ENCODE measurements around the gene MEIOB.
A peak's percentile ranks its signal among the peaks of the same experiment; 100 is the strongest.

The MEIOB gene

DNA sequence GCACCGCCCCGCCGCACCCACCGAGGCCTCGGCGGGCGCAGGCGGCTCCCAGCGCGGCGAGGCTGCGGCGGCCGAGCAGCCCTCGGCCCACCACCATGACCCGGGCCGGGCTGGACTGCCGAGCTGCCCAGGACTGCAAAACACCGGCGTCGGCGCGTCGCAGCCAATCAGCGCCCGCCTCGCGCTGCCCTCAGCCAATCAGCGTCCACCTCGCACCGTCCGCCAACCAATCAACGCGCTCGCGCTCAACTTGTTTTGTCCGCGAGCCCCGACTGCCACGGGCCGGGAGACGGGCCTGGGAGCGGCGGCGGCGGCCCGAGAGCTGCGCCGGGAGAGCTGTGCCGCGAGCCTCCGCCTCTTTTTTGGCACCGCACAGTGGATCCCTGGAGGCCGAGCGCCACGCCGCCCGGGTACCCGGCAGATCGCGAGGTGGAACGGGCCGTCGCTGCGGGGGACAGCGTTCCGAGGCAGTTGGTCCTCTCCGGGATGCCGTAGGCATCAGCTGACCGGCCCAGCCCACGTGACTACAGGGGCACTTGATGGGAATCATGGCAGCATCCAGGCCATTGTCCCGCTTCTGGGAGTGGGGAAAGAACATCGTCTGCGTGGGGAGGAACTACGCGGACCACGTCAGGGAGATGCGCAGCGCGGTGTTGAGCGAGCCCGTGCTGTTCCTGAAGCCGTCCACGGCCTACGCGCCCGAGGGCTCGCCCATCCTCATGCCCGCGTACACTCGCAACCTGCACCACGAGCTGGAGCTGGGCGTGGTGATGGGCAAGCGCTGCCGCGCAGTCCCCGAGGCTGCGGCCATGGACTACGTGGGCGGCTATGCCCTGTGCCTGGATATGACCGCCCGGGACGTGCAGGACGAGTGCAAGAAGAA is 45.0 kb downstream of the MEIOB start, which contains the start of the genes FAHD1 and HAGH:
FAHD1 (plus strand) TSS at position 516 of the 883 bp plus-strand sequence; CDS start at position 549, 33 bp downstream.
HAGH (minus strand) TSS at position 135 of the 883 bp plus-strand sequence; CDS start at position 97, 38 bp downstream.
- peak; percentile 86 for DNase-seq

DNA sequence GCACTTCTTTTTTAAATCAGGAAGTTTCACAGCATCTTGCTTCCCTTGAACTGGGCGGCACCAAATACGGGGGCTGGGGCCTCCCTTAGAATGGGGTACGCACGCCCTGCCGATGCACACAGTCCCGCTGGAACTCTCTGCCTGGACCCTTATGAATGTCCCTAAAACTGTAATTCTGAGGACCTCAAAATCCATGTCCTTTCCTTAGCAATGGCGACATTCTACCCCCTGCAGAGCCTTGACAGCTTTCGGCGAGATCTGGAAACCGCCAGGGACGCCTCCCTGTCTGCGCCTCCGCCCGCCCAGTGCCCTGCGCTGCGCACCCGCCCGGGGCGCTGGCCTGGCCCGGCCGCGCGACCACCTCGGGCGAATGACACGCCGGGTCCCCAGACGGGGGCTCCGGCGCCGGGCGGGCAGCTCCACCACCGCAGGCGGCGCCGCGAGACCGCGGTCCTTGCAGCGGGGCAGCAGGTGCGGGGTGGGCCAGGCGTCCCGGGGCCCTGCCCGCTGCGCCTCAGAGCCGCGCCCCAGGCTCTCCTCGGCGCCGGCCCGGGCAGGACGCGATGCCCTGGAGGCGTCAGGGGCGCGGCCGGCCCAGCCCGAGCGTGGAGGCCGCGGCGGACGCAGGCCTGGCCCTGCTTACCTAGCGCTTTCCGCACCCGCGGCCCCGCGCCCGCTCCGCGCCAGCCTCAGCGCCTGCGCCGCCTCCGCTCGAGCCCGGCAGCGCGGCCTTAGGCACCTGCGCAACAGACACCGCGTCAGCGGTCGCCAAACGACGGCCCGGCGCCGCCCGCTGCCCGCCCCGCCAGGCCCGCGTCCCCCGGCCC is 45.9 kb downstream of the MEIOB start:
- peak; percentile 65 for DNase-seq

DNA sequence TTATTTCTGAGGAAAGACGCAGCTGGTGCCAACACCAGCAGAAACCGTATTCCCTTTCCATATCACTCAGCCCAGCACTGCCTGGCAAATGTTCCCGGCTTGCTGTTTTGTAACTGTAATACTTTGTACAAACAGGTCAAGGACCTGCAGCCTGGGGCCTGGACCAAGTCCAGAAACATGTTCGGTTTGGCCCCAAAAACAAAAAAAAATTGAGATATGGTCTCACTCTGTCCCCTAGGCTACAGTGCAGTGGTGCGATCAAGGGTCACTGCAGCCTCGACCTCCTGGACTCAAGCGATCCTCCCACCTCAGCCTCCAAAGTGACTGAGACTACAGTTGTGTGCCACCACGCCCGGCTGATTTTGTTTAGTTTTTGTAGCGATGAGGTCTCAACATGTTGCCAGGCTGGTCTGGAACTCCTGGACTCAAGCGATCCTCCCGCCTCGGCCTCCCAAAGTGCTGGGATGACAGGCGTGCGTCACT is 46.5 kb downstream of the MEIOB start:
- DNase-seq = no peak

DNA sequence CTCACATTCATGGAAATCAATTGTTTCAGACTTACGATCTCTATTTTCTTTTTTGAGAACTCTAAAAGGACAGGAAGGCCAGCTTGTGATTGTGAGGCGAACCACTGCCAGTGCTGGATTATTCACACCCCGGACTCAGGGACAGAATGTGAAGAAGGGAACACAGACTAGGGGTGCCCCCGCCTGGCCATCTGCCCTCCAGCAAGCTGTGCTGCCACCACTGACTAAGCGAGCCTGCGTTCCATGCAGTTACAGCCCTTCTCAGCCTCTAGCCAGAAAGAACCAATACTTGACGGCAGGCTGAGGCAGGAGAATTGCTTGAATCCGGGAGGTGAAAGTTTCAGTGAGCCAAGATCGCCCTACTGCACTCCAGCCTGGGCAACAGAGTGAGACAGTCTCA is 48.1 kb downstream of the MEIOB start:
- DNase-seq = no peak

DNA sequence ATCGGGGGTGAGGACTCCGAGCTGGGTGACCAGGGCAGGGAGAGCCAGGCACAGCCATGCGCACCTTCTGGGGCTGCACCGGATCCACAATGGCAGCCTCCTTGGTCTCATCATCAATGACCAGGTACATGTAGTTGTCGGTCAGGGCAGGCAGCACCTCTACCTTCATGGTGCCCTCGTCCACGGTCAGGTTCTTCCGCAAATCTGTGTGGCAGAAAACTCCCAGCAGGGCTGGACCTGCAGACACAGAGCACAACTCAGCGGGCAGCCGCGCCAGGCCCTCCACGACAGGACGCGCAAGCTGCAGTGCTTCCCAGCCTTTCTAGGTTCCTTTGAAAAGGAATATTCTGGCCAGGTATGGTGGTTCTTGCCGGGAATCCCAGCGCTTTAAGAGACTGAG is 49.2 kb downstream of the MEIOB start:
- DNase-seq = no peak

DNA sequence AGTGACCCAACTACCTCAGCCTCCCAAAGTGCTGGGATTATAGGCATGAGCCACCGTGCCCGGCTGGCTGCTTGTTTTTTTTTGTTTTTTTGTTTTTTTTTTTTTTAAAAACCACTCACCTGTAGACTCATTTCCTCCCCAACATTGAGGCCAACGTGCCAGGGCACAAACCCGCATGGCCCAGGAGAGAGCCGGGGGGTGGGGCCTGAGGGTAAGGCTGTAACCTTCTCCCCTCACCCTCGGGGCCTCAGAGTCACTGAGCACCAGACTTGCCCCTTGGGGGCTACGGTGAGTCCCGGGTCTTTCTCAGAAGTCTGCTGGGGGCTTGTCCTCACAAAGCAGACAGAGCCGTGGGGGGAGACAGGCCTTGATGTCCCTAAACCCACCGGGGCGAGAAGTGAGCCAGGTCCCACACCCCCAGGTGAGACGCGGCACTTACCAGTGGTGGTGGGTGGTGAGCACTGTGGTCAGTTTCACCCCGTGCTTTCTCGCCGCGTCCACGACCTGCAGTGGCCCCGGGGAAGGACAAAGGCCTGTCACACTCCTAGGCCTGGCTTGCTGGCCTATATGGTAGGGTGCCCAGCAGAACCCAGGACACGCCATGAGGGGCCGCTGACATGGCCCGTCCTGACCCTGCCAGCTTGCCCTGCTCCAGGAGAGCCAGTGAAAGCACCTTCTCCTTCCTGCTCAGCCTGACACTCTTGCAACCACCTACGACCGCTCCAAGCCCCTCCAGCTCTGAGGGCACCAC is 49.9 kb downstream of the MEIOB start:
- no peak for DNase-seq

DNA sequence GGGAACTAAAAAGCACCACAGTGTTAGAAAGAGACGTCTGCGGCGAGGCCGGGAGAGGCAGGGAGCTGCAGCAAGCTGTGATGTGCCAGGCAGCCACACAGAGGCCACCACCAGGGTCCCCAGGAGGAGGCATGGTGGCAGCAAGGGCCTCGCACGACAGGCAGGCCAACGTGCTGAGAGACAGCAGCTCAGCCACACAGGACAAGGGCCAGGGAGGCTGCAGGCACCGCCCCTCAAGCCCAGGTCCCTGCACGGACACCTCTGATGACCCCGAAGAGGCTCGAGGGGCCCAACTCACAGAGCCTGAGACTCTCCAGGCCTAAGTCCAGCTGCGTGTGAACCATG is 51.0 kb downstream of the MEIOB start:
- DNase-seq = no peak

DNA sequence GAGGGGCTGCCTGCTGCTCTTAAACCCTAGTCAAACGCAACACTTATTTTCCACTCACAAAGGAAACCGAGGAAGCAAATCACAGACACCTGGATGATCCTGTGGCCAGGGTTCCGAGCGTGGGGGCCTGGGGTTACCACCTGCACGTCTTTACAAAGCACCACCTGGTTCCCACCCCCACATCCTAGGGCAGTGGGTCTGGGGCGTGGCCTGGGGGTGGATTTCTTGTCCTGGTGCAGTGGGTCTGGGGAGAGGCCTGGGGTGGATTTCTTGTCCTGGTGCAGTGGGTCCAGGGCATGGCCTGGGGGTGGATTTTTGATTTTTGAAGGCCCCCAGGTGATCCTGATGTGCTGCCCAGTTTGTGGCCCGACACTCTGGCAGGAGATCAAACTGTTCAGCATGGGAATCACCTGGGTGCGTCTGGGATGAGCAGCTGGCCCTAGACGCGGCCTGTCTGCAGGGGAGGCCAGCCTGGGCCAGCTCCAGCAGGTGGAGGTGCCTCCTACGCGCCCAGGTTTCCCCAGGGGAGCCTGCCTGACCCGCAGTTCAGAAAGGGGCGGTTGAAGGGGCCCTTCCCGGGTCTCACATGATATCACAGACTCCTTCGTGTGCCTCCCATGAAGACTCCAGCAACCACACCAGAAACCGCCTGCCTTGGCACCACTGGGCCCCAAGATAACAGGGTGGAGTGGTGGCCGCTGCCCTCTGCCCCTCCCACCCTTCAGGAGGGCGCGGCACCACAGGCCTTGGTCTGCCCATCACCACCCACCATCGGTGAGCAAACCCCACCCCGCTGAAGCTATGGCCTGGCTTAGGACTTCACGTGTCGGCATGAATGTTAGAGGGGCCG is 51.6 kb downstream of the MEIOB start:
- no peak for DNase-seq

DNA sequence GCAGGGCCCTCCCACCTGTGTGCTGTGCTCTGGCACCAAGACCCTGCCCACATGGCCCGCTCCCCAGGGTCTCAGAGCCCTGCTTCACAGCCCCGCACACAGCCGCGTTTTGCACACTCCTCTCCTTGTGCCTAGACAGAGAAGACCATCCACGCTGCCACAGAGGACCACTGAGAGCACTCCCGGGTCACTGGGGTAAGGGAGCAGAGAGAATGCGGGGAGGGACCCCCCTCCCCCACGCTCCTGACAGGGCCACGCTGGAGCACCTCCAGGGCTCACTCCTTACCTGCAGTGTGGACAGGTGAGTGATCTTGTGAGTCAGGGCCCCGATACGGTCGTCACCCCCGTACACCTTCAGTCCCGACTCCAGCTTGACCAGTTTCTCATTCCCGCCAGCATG is 52.4 kb downstream of the MEIOB start:
- no peak for DNase-seq

DNA sequence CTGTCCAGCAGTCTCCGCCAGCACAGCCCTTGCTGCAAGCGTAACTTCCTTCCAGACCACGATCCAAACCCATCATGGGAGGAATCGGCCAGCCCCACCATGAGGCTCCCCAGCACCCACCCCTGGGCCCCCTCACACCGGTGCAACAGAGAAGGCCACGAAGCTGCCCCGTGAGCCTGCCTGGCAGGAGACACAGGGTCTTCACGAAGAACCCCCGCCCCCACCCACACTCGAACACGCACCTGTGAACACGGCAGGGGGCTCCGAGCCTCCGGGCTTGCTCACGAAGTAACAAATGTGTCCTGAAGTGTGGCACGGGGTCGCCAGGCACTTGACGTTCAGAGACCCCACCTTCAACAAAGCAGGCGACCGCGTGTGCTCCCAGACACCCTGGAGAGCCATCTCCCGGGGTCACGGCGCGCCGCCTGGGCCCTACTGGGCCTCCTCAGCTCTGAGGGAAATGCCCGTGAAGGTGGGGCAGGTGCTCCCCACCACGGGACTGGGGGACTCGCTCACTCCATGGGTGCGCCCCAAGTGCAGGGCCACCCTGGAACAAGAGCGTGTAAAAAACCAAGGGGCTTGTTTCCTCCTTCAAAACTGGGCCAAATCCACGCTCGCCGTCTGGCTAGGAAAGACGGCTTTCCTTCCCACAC is 53.0 kb downstream of the MEIOB start:
- no peak for DNase-seq

DNA sequence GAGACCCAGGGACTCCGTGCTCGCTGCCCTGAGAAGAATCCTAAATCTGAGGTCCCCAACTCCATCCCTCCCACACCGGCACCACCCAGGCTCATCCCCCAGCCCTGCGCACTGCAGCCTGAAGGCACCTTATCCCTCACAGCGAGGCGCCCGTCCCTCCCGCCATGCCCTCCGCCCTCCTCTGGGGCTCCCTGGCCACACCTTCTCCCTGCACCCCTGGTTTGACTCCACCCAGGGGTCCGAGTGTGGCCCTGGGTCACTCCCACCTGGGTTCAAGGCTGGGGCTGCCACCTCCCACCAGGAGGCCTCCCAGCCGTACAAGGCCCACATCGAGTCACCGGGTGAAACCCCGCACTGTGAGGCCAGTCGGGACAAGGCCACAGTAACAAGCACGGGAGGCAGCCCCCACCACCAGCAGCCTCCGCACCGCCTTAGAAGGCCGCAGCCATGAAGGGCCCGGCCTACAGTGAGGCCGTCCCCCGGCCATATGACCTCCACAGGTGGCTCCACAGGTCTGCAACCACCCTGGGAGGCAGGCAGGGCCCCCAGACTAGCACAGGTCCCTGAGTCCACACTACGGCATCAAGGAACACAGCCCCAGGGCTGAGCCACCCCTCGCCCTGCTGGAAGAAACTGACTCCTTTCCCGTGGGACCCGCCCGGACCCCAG is 53.6 kb downstream of the MEIOB start:
- no peak for DNase-seq

DNA sequence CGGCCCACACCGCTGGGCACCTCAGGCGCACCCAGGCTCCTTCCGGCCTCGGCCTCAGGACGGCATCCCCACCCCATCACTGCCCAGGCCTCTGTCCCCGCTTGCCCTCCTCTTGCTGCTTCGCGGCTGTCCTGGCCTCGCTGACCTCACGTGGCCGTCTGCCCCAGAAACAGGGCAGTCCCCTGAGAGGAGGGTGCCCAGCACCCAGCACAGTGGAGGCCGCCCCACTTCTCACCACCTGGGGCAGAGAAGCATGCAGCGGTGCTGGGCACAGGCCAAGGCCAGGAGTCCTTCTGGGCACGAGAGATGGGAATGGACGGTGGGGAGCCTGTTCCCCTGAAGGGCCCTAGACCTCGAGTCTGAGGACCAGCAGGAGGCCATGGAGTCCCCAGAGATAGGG is 54.2 kb downstream of the MEIOB start:
- no peak for DNase-seq

DNA sequence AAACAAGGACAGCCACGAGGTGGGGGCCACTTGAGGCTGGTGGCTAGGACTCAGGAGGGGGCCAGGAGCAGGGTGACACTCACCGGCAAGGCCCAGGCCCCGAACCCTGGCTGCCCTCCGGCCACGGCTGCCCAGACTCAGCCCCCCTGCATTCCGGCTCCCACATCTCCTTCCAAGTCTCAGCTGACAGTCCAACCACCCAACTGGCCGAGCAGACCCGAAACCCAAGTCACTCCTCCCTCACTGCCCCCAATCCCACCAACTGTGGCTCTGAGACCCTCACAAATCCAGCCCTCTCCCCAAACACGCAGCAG is 54.7 kb downstream of the MEIOB start:
- DNase-seq = no peak

DNA sequence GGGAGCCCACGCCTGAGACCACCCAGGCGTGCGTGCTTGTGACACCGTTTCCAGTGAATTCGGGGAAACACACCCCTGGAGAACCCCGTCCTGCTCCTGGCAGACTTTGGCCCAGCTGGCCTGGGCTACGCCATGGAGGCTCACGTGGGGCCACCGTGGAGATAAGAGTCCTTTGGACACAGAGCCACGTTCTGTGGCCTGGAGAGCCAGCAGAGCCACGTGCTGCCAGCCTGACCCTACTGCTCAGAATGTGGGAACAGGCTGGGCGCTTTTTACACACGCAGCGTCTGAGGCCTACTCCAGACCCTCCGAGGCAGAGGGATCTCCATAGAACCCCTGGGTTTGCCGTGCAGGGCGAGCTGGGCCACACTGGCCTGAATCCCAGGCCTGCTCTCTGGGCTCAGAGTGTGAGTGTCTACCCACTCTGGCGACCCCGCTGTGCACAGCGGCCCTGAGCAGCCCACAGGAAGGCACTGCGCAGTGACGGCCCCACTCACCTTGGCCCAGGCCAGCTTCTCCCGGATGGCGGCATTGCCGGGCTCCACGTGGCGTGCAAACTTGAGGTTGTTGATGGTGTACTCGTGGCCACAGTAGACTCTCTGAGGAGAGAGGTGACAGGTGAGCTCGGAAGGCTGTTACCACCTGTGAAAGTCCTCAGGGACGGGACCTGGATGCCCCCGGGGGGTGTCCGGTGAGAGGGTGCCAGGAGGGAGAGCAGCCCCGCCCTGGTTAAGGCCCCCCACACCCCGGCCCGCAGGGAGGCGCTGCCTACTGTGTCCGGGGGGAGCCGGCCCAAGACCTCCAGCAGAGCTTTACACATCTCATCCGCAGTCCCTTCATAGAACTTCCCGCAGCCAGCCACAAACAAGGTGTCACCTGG is 55.3 kb downstream of the MEIOB start:
- no peak for DNase-seq

DNA sequence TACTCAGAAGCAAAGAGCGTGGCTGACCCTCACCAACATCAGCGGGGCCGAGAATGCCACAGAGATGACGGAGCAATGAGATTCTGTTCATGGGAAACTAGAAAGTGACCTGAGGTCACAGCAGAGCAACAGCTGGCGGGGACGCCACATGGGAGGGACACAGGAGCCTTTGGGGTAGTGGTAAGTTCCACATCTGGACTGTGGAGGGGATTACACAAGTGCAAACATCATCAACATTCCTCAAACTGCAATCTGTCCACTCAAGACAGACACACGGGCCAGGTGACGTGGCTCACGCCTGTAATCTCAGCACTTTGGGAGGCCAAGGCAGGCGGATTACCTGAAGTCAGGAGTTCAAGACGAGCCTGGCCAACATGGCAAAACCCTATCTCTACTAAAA is 56.5 kb downstream of the MEIOB start:
- no peak for DNase-seq

DNA sequence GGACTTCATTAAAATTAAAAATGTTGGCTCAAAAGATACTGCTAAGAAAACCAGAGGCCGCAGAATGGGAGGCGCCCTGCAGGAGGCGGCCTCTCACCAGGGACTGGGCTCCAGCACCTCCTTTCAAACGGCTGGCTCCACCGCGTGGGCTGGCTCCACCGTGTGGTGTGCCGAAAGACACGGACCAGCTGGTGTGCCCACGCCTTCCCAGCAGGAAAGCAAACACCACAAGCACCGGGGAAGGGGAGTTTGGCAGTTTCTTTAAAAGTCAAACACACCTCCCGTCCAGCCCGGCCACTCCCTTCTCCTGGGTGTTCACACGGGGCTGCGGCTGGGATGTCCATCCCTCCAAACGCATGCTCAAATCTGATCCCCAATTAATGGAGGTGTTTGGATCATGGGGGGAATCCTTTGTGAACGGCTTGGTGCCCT is 59.2 kb downstream of the MEIOB start:
- DNase-seq = peak; percentile 30

DNA sequence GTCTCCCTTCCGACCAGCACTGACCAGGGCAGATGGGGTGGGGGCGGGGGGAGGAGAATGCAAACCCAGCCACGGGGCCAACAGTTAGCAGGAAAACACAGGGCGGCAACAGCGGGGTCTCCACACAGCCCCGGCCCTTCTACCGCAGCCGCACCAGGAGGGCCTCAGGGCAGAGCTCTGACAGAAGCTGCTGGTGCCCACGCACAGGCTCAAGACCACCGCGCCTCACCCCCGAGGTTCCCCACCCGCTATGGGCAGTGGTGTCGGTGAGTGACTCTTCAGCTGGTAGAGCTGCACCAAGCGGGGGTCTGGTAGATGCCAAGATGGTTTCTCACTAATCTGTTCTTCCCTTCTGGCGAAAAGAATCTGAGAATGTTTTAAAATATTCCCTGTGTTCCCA is 61.4 kb downstream of the MEIOB start:
- no peak for DNase-seq

DNA sequence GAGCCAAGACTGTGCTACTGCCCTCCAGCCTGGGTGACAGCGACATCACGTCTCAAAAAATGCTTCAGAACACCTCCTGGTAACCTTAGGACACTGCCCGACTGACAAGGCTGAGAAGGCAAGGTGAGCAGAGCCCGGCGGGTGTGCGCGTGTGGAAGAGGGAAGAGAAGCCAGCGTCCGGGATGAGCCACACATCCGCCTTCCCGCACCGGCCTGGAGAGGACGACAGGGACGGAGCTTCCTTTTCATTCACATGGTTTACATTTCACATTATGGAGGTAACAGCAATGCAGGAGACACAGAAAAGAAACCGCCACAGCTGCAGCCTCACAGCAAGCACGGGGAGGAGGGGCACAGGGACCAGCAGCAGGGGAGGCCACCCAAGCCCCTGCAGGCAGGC is 61.9 kb downstream of the MEIOB start:
- DNase-seq = no peak

DNA sequence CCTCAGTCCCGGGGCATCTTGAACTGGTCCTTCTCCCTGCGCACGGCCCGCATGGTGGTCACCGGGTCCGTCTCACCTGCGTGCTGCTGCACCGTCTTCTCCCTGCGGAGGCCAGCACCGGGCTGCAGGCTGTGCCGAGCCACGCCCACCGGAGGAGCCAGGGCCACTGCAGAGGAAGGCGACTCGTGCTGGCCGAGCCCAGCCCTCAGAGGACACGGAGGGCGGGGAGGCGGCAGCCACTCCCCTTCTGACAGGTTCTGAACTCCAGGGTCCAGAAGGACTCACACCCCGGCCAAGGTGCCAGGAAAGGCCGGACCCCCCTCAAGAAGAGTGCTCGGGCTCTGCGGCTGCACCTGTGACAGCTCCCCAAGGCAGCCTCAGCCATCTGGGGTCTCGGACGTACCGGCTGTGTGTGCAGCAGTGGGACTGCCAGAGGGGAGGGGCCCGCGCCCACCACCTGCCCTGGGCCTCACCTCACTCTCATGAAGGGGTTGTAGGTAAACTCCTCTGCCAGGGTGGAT is 62.6 kb downstream of the MEIOB start:
- no peak for DNase-seq

DNA sequence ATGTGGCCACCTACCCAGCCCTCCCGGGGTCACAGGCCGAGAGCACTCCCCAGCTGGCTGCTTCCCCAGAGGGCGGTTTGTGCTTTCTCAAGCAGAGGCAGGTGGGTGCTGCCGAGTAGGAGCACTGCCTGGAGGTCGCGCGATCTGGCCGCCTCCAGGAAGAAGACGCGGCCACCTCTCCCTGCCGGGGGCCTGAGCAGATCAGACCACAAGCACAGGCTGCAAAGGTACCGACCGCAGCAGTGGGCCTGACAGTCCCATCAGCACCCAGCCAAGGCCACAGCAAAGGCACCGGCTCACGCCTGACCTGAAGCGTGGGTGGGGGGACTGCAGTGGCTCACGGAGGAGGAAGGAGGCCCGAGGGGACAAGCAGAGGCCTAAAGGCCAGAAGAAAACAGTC is 63.3 kb downstream of the MEIOB start:
- no peak for DNase-seq
